ENCODE measurements around the gene ECM1.

GRCh38 chr1:150516050-150516591, 8.2 kb downstream of the ECM1 start:
- no peak for TF ChIP-seq CTCF (IDR thresholded peaks at IDR 0.05)
- no peak for TF ChIP-seq POLR2A (IDR thresholded peaks at IDR 0.05)
- TF ChIP-seq POLR2AphosphoS5 (IDR thresholded peaks at IDR 0.05) = no peak
- TF ChIP-seq EP300 (IDR thresholded peaks at IDR 0.05) = no peak
